Measurements from ENCODE around the gene FLOT1. TPM values are rescaled to one million over a fixed set of nuclear protein-coding genes. Genes with fewer than 3 reads are reported as not detected.
A peak's percentile ranks its signal among the peaks of the same experiment; 100 is the strongest.

The FLOT1 gene
- total and polyA plus RNA-seq, 9 of the 15 experiments (the other 6 are each of a cell fraction or from before 2014, with no cell fraction given): 11.7 to 149 (median 118) TPM

GRCh38 chr6:30703821-30704220, 38.7 kb downstream of the FLOT1 start:
- BruUV-seq (replicated peaks): no TSS peak
- POLR2A ChIA-PET: interaction anchor here (0.5 to 27.1 kb wide), 7 partner anchors 5 to 1101 kb away, joined by 3 to 524 read pairs (median 4); partner anchors contain the start of genes MDC1, NRM and TUBB
- FAIRE-seq: no peak

DNA sequence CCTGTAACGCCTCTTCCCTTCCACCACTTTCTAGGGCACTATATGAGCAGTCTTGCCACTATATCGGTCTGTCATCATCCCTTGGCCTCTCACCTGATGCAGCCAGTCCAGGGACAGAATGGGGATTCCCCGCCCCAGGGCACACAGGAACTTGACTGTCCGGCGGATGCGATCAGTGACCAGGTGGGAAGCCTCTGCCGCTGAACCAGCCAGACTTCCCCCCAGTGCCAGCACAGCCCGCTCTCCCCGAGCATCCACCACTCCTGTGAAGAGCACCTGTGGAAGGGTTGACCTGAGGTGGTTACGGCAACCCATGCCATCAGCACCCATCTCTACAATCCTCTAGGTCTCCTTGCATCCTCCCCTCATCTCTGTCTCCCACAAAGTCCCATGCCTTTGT, 39.5 kb downstream of the FLOT1 start:
- in situ Hi-C loops (cut with MboI): no loop called here
- ChIA-PET CTCF (ENCODE audit: low intra/inter-chr PET ratio) (no interaction called here), POLR2A (interaction anchor here (0.7 to 27.1 kb wide), 5 partner anchors 5 to 176 kb away, joined by 3 to 524 read pairs (median 5); partner anchors contain the start of genes MDC1, NRM and TUBB)
- ATAC-seq: no peak
- intact Hi-C loops (cut with micrococcal nuclease): no loop called here
- Histone ChIP-seq H3K27ac (ENCODE audit: extremely low read depth, low read depth, low read length) (no peak overlapping the region), H2AFZ (ENCODE audit: low read depth, low read length) (no peak overlapping the region), H3K4me1 (replicated peaks in 1 of 2; ENCODE audit: control insufficient read depth in 2 of 2, insufficient read depth in 2 of 2, low read length in 2 of 2) (no peaks in the 10 kb centered on the region), H3K9me1 (ENCODE audit: control insufficient read depth, insufficient read depth, low read length) (no peaks in the 10 kb centered on the region), H3K79me2 (ENCODE audit: control insufficient read depth, insufficient read depth, low read length) (no peaks in the 10 kb centered on the region), H3K4me2 (ENCODE audit: insufficient read depth, low read length) (no peak overlapping the region), H4K20me1 (replicated peaks; ENCODE audit: control insufficient read depth, insufficient read depth, low read length) (no peaks in the 10 kb centered on the region), H3K9me3 (replicated peaks; ENCODE audit: control insufficient read depth, insufficient read depth, low read depth, low read length) (no peaks in the 10 kb centered on the region), H3K4me3 (no peak overlapping the region), H3K36me3 (ENCODE audit: control insufficient read depth, insufficient read depth, low read length) (peaks cover 70% of the 10 kb centered on the region), H3K9ac (ENCODE audit: insufficient read depth in 1 of 2, low read depth in 2 of 2, low read length in 2 of 2) (no peak overlapping the region), H3K27me3 (ENCODE audit: control insufficient read depth in 2 of 2, insufficient read depth in 2 of 2, low read length in 2 of 2) (no peaks in the 10 kb centered on the region)
- no TSS peak for BruUV-seq (replicated peaks)
- DNase-seq (ENCODE audit: extremely low read depth in 1 of 4, low spot score in 3 of 4): no peak
- FAIRE-seq: no peak
- WGBS (ENCODE audit: insufficient coverage, low coverage, missing lambda C conversion rate): 93% methylated on average over 10 of the region's 10 CpGs
- TF ChIP-seq MAFG (tag; conservative IDR thresholded peaks at IDR 0.05) (no peak), POLR2G (IDR thresholded peaks at IDR 0.05; ENCODE audit: low read depth, low read length) (peak; percentile 57), TRIM24 (IDR thresholded peaks at IDR 0.05) (no peak), KDM1A (IDR thresholded peaks at IDR 0.05) (no peak), SRSF7 (optimal IDR thresholded peaks at IDR 0.05; ENCODE audit: low read depth, low read length) (no peak), SMARCB1 (IDR thresholded peaks at IDR 0.05; ENCODE audit: insufficient read length, low read depth) (no peak), RBFOX2 (IDR thresholded peaks at IDR 0.05; ENCODE audit: low read depth, low read length) (peak; percentile 43; the same call in 1 of the 2 replicates), ZNF324 (CRISPR knock-in tag; IDR thresholded peaks at IDR 0.05) (no peak), ZKSCAN3 (CRISPR knock-in tag; IDR thresholded peaks at IDR 0.05) (no peak), POLR2AphosphoS2 (IDR thresholded peaks at IDR 0.05; ENCODE audit: low read length) (0 out of 2 replicates have a peak, but pooled peaks have one; percentile 10), ZNF217 (CRISPR knock-in tag; IDR thresholded peaks at IDR 0.05) (no peak), ZNF785 (CRISPR knock-in tag; IDR thresholded peaks at IDR 0.05) (no peak)
- TF ChIP-seq, protein P1, sequence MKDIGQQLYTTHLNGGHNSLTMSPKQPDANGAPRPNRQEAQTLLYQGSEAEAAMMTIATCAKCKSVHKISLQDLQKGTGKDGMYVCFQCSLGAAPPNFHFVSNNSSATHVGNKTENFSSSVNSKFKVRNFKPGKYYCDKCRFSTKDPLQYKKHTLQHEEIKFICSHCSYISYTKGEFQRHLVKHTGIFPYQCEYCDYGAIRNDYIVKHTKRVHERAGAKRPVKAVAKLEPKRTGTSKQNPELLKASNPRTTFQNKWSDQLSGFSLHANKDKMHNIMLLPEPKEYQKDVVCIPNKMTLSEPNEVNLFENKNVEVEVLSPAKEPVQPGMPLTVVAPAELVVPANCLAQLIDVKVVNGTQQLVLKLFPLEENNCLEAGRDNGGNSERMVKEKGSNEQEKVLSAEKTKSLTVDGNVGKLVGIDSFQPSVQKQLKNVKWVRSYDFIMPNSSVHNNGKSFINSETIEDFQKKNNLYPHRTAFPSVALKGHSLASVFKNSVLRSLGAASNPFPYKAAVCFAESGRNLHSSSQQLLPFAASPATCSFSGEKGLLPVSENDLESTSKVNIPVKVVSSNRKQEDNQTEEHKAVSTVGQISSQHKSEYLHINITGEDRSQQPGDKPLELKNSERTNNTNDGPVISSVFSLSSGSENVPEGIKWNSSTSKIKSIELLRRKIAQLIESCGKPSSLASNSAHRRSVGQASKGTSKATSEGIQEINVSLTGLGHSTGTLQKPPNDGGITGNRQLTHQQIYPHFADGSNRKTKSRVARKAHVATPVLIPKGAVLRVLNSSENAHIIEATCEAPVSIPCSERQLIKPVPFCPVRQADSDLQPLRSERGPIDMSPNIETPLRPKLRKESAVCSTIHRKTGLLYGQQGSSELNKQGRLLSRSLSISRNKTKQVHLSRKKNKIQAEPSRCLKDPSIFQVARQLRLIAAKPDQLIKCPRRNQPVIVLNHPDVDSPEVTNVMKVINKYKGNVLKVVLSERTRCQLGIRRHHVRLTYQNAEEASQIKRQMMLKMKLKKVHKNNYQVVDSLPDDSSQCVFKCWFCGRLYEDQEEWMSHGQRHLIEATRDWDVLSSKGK (CRISPR knock-in tag; IDR thresholded peaks at IDR 0.05): no peak

More at GRCh38 chr6:30703821-30704220, 38.7 kb downstream of the FLOT1 start:
- no peaks in the 10 kb centered on the region for H3K27me3 ChIP-seq (ENCODE audit: control insufficient read depth in 2 of 2, insufficient read depth in 2 of 2, low read length in 2 of 2)
- H3K4me1 ChIP-seq (replicated peaks in 1 of 2; ENCODE audit: control insufficient read depth in 2 of 2, insufficient read depth in 2 of 2, low read length in 2 of 2): no peaks in the 10 kb centered on the region
- intact Hi-C loops (cut with micrococcal nuclease): no loop called here
- H3K79me2 ChIP-seq (ENCODE audit: control insufficient read depth, insufficient read depth, low read length): no peaks in the 10 kb centered on the region
- TF ChIP-seq ZNF785 (CRISPR knock-in tag; IDR thresholded peaks at IDR 0.05) (no peak), CREM (IDR thresholded peaks at IDR 0.05; ENCODE audit: low read depth) (no peak), SUPT5H (IDR thresholded peaks at IDR 0.05) (0 out of 2 replicates have a peak, but pooled peaks have one; percentile 15), POLR2AphosphoS5 (IDR thresholded peaks at IDR 0.05; ENCODE audit: control insufficient read depth, insufficient read depth, low read depth, low read length) (peak; percentile 22; the same call in 1 of the 2 replicates)
- H3K9me3 ChIP-seq (replicated peaks; ENCODE audit: control insufficient read depth, insufficient read depth, low read depth, low read length): no peaks in the 10 kb centered on the region
- CTCF ChIA-PET (ENCODE audit: low intra/inter-chr PET ratio): no interaction called here
- H3K4me3 ChIP-seq: no peak overlapping the region
- no peaks in the 10 kb centered on the region for H4K20me1 ChIP-seq (replicated peaks; ENCODE audit: control insufficient read depth, insufficient read depth, low read length)
- WGBS (ENCODE audit: insufficient coverage, low coverage, missing lambda C conversion rate): 89% methylated on average over 4 of the region's 4 CpGs
- no peak overlapping the region for H2AFZ ChIP-seq (ENCODE audit: low read depth, low read length)
- no peak overlapping the region; a peak in 1 of 4 replicates for H3K9ac ChIP-seq (ENCODE audit: insufficient read depth in 1 of 2, low read depth in 2 of 2, low read length in 2 of 2)
- DNase-seq (ENCODE audit: extremely low read depth in 1 of 4, low spot score in 3 of 4): no peak
- ATAC-seq: no peak
- no peak overlapping the region for H3K4me2 ChIP-seq (ENCODE audit: insufficient read depth, low read length)
- no peak overlapping the region for H3K27ac ChIP-seq (ENCODE audit: extremely low read depth, low read depth, low read length)
- peaks cover 77% of the 10 kb centered on the region for H3K36me3 ChIP-seq (ENCODE audit: control insufficient read depth, insufficient read depth, low read length)
- H3K9me1 ChIP-seq (ENCODE audit: control insufficient read depth, insufficient read depth, low read length): no peaks in the 10 kb centered on the region
- in situ Hi-C loops (cut with MboI): no loop called here
